ENCODE data around the gene FN1.

DNA sequence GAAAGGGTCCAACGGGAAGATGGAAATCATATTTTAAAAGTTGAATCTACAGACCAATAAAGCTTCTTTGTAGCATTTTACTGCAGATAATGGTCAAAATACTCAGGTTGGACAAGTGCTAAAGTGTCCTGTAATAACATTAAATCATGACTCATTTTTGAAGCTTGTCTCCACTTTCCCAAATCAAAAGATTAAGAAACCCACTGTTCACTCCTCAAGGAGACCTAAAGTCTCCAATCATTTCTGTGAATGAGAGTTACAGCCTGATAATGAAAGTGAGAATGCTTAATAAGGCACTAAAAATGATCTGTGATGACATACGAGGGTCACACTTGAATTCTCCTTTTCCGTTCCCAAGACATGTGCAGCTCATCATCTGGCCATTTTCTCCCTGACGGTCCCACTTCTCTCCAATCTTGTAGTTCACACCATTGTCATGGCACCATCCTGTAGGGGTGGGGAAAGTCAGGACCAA is 70.6 kb downstream of the FN1 start:
- TF ChIP-seq, protein P1, sequence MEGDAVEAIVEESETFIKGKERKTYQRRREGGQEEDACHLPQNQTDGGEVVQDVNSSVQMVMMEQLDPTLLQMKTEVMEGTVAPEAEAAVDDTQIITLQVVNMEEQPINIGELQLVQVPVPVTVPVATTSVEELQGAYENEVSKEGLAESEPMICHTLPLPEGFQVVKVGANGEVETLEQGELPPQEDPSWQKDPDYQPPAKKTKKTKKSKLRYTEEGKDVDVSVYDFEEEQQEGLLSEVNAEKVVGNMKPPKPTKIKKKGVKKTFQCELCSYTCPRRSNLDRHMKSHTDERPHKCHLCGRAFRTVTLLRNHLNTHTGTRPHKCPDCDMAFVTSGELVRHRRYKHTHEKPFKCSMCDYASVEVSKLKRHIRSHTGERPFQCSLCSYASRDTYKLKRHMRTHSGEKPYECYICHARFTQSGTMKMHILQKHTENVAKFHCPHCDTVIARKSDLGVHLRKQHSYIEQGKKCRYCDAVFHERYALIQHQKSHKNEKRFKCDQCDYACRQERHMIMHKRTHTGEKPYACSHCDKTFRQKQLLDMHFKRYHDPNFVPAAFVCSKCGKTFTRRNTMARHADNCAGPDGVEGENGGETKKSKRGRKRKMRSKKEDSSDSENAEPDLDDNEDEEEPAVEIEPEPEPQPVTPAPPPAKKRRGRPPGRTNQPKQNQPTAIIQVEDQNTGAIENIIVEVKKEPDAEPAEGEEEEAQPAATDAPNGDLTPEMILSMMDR (conservative IDR thresholded peaks at IDR 0.05) = no peak
- no peak for TF ChIP-seq EZH2 (IDR thresholded peaks at IDR 0.05; ENCODE audit: low read depth)

Data from PC-9 (cell line).